DND-41 (cell line): Measurements from ENCODE around the gene COX7B2.

Experiments
- ATAC-seq: fragments of 200-7000 bp; cut with Tn5 transposase; 3 replicates; pipeline ENCODE4 v1.9.1; 2021; ENCODE audit warnings: low read depth; ENCODE audit not compliant: insufficient read depth
- DNase-seq: peaks from one replicate; pipeline ENCODE4 v3.0.0-alpha.2; 2020
- H2AFZ ChIP-seq: 2 replicates; pipeline ENCODE4 v1.6.0; 2012; ENCODE audit warnings: low read depth, low read length
- H3K27ac ChIP-seq: 2 replicates; pipeline ENCODE4 v1.5.1; 2012; ENCODE audit warnings: low read length, inconsistent platforms
- H3K27me3 ChIP-seq: fragments of 200-600 bp; sonication (generic); 2 replicates; pipeline ENCODE4 v1.6.0; 2012; ENCODE audit warnings: low read length, mild to moderate bottlenecking, inconsistent platforms; ENCODE audit not compliant: insufficient read depth, poor library complexity
- H3K36me3 ChIP-seq: 2 replicates; pipeline ENCODE4 v1.5.1; 2012; ENCODE audit warnings: low read length, inconsistent platforms; ENCODE audit not compliant: insufficient read depth
- H3K4me1 ChIP-seq: 2 replicates; pipeline ENCODE4 v1.5.1; 2012; ENCODE audit warnings: mild to moderate bottlenecking, low read length; ENCODE audit not compliant: insufficient read depth
- H3K4me2 ChIP-seq: 2 replicates; pipeline ENCODE4 v1.6.0; 2012; ENCODE audit warnings: mild to moderate bottlenecking, moderate library complexity, low read length, inconsistent platforms; ENCODE audit not compliant: insufficient read depth
- H3K4me3 ChIP-seq, 2 experiments: fragments of 200-600 bp in 1 of 2; shearing (Covaris generic) in 1 of 2; 2 replicates each; pipeline ENCODE4 v1.5.1; 2012 to 2016; ENCODE audit warnings: inconsistent platforms in 2 of 2, low read length in 2 of 2, mild to moderate bottlenecking in 2 of 2, low read depth in 1 of 2, moderate library complexity in 1 of 2
- H3K79me2 ChIP-seq: 2 replicates; pipeline ENCODE4 v1.6.0; 2012; ENCODE audit warnings: low read length, inconsistent platforms; ENCODE audit not compliant: insufficient read depth
- H3K9ac ChIP-seq: 2 replicates; pipeline ENCODE4 v1.6.0; 2012; ENCODE audit warnings: low read depth, mild to moderate bottlenecking, inconsistent platforms, low read length, moderate library complexity
- H3K9me3 ChIP-seq: 2 replicates; pipeline ENCODE4 v1.5.1; 2012; ENCODE audit warnings: low read length, moderate library complexity, mild to moderate bottlenecking, inconsistent platforms; ENCODE audit not compliant: insufficient read depth, severe bottlenecking
- H4K20me1 ChIP-seq: 2 replicates; pipeline ENCODE4 v1.6.0; 2012; ENCODE audit warnings: low read length; ENCODE audit not compliant: insufficient read depth
- EZH2 ChIP-seq: IDR thresholded peaks from 3 replicates; pipeline ENCODE4 v1.6.1; 2012; ENCODE audit warnings: borderline replicate concordance, low read depth, mild to moderate bottlenecking, moderate library complexity, low read length, inconsistent platforms; ENCODE audit not compliant: severe bottlenecking
- TF ChIP-seq, protein P1 (sequence below): IDR thresholded peaks from 2 replicates; pipeline ENCODE4 v1.5.1; 2012; ENCODE audit warnings: borderline replicate concordance, low read length, moderate library complexity, mild to moderate bottlenecking; ENCODE audit not compliant: poor library complexity, severe bottlenecking; ENCODE audit errors: extremely low read depth

The COX7B2 gene

DNA sequence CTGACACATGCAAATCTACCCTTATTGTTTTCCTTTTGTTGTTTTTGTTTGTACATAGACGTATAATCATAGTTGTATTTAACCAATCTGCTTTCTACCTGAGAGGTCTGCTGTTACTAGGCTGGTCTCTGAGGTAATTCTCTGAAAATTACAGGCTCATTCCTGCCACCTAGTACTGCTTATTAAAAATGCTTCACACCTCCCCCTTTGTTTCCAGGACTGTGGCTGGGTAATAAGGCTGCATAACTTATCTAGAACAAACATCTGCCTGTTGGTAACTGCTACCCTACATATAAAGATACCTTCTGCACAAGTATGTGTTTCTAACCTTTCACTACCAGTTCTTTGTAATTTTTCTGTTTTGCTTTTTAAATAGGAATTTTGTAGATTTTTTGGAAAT is 34.2 kb downstream of the COX7B2 start:
- Histone ChIP-seq H2AFZ (no peak overlapping the region), H3K79me2 (no peaks in the 10 kb centered on the region), H3K27me3 (no peaks in the 10 kb centered on the region), H3K36me3 (no peaks in the 10 kb centered on the region), H3K27ac (no peak overlapping the region), H3K4me3 (no peak overlapping the region), H4K20me1 (no peaks in the 10 kb centered on the region), H3K4me2 (no peak overlapping the region), H3K4me1 (no peaks in the 10 kb centered on the region), H3K9me3 (no peaks in the 10 kb centered on the region), H3K9ac (no peak overlapping the region)
- DNase-seq (no peak), ATAC-seq (no peak)
- TF ChIP-seq, protein P1, sequence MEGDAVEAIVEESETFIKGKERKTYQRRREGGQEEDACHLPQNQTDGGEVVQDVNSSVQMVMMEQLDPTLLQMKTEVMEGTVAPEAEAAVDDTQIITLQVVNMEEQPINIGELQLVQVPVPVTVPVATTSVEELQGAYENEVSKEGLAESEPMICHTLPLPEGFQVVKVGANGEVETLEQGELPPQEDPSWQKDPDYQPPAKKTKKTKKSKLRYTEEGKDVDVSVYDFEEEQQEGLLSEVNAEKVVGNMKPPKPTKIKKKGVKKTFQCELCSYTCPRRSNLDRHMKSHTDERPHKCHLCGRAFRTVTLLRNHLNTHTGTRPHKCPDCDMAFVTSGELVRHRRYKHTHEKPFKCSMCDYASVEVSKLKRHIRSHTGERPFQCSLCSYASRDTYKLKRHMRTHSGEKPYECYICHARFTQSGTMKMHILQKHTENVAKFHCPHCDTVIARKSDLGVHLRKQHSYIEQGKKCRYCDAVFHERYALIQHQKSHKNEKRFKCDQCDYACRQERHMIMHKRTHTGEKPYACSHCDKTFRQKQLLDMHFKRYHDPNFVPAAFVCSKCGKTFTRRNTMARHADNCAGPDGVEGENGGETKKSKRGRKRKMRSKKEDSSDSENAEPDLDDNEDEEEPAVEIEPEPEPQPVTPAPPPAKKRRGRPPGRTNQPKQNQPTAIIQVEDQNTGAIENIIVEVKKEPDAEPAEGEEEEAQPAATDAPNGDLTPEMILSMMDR: no peak
- no peak for TF ChIP-seq EZH2

DNA sequence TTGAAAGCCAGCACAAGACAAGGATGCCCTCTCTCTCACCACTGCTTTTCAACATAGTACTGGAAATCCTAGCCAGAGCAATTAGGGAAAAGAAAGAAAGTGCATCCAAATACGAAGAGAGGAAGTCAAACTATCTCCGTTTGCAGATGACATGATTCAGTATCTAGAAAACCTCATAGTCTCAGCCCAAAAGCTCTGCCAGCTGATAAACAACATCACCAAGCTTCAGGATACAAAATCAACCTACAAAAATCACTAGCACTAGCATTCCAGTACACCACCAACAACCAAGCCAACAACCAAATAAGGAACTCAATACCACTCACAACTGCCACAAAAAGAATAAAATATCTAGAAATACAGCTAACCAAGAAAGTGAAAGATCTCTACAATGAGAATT is 38.6 kb downstream of the COX7B2 start:
- Histone ChIP-seq H3K79me2 (no peaks in the 10 kb centered on the region), H4K20me1 (no peaks in the 10 kb centered on the region), H3K27me3 (no peaks in the 10 kb centered on the region), H2AFZ (no peak overlapping the region), H3K9me3 (no peaks in the 10 kb centered on the region), H3K9ac (no peak overlapping the region), H3K4me3 (no peak overlapping the region), H3K36me3 (no peaks in the 10 kb centered on the region), H3K4me1 (no peaks in the 10 kb centered on the region), H3K4me2 (no peak overlapping the region), H3K27ac (no peak overlapping the region)
- DNase-seq (no peak), ATAC-seq (no peak)
- TF ChIP-seq, protein P1: no peak

DNA sequence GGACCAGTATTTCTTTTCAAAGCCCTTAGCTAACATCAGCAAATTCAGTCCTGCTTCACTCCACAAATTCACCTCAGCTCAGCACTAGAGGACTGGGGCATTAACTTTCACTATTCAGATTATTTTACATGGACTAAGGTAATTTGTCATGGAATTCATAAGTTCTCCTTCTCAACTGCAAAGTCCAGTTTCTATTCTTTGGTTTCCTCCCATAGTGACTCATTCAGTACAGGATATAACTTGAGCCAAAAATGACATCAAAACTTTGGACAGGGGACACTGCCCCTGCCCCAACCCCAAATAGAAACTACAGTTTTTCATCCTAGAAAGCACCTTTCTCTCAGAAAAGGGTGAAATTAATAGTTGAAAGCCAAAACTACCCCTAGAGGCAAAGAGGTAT is 52.7 kb downstream of the COX7B2 start:
- no peaks in the 10 kb centered on the region for H3K9me3 ChIP-seq
- no peak overlapping the region for H3K4me2 ChIP-seq
- no peaks in the 10 kb centered on the region for H3K36me3 ChIP-seq
- no peak overlapping the region for H3K4me3 ChIP-seq
- H3K27ac ChIP-seq: no peak overlapping the region
- H3K9ac ChIP-seq: no peak overlapping the region
- DNase-seq (no peak), ATAC-seq (no peak)
- TF ChIP-seq, protein P1: no peak
- TF ChIP-seq EZH2: no peak
- H3K4me1 ChIP-seq: no peaks in the 10 kb centered on the region
- H4K20me1 ChIP-seq: no peaks in the 10 kb centered on the region
- no peak overlapping the region for H2AFZ ChIP-seq
- peaks cover 3% of the 10 kb centered on the region for H3K27me3 ChIP-seq
- H3K79me2 ChIP-seq: no peaks in the 10 kb centered on the region

DNA sequence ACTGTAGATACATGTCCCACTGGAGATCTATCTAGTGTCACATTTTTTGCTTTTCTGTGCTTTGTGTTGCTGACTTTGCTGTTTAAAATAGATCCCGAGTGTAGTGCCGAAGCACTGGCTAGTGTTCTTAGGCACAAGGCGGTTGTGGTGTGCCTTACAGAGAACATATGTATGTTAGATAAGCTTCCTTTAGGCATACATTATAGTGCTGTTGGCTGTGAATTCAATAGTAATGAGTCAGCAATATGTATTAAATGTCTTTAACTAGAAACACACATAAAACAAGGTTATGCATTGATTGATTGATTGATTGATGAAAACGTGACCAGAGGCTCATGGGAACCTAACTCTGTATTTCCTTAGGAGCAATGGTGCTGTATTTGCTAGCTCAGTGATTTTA is 56.2 kb downstream of the COX7B2 start:
- ATAC-seq: no peak
- Histone ChIP-seq H3K4me2 (no peak overlapping the region), H2AFZ (no peak overlapping the region)

More for the DNA sequence above, 56.2 kb downstream of the COX7B2 start:
- Histone ChIP-seq H3K9ac (no peak overlapping the region), H3K9me3 (no peaks in the 10 kb centered on the region), H3K27ac (no peak overlapping the region), H3K4me3 (no peak overlapping the region), H3K79me2 (no peaks in the 10 kb centered on the region), H3K36me3 (no peaks in the 10 kb centered on the region), H3K27me3 (peaks cover 3% of the 10 kb centered on the region), H3K4me1 (no peaks in the 10 kb centered on the region), H4K20me1 (no peaks in the 10 kb centered on the region)
- TF ChIP-seq EZH2: no peak
- TF ChIP-seq, protein P1: no peak
- no peak for DNase-seq
